Measurements from ENCODE around the gene RFLNA. TPM values are rescaled to one million over a fixed set of nuclear protein-coding genes. Genes with fewer than 3 reads are reported as not detected.

RFLNA gene
- total RNA-seq, 2 experiments from 2014 or later, result not detected

DNA sequence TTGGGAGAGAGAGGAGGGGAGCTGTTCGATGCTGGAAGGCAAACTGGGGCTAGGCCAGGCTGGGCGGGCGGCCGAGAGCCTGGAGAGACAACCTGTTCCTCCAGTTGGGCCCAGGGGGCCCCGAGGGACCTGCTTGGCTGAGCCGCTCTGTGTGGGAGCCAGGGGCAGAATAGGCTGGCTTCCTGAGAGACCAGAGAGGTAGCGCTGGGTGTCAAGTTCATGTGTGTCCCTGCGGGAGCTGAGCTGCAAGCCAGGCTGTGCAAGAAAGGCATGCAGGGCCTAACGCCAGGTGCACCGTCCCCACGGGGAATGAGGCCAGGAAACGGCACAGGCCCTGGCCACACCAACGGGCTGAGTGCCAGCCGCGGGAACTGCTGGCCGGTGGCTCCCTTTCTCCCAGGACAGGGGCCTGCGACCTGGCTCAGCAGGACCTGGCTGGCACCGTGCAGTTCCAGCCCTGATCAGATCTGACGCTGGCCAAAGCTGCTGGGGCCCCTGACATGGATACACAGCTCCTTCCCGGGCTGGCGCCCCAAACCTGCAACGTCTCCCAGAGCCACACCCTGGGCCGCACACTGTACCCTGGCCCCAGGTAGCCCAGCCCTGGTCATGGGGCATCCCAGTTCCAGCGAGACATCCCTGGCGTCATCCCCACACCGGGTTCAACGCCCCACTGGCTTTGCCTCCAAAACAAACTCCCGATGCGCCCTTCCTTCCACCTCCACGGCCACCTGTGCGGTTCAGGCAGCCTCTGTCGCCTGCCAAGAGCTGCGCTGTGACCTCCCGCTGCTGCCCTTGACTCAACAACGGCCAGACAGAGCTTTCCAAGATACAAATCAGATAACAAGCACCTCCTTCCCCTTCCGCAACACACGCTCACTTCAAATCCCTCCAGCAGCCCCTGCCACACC, 65.0 kb downstream of the RFLNA start:
- no peak for DNase-seq
- Mint-ChIP-seq H3K36me3 (peaks cover 18% of the 10 kb centered on the region), H3K4me1 (no peaks in the 10 kb centered on the region), H3K27me3 (no peaks in the 10 kb centered on the region), H3K4me3 (no peak overlapping the region), H3K9me3 (no peaks in the 10 kb centered on the region), H3K27ac (no peak overlapping the region)

DNA sequence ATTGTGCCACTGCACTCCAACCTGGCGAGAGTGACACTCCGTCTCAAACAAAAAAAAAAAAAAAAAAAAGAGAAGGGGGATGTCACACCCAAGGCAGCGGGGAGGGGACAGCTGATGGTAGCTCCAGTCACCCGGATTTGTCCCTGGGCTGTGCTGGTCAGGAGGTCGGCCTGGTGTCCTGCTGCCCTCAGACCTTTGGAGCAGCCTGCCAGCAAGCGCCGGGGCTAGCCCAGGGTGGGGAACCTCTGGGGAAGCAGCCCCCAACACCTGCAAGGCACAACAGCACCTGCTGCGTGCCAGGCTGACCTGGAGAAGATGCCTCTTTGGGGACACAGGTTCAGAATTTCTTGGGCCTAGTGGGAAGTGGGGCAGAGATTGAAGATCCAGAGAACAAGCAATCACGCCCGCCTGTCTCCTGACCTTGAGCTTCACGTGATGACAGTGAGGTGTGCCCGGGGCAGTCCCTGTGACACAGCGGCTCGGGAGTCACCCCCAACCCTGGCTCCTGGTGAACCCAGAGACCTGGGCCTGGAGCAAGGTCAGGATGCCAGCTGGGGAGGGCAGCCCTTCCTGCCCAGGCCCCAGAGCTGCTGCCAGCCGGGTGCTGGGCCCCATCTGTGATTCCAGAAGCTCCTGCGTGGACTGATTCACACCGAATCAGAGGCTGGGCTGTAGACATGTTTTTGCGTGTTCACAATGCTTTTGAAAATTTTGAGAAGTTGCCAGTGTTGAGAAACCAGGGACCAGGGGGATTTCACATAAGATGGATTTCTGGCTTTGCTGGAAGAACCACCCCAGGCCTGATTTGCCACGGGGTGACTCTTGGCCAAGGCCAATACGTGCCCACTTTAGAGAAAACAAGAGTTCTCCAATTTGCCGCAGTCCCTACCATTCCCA, 66.4 kb downstream of the RFLNA start:
- no peak overlapping the region for H3K27ac Mint-ChIP-seq
- DNase-seq, result no peak
- no peak overlapping the region for H3K4me3 Mint-ChIP-seq
- no peaks in the 10 kb centered on the region for H3K9me3 Mint-ChIP-seq
- H3K36me3 Mint-ChIP-seq, result peaks cover 14% of the 10 kb centered on the region
- no peaks in the 10 kb centered on the region for H3K27me3 Mint-ChIP-seq
- peaks cover 3% of the 10 kb centered on the region for H3K4me1 Mint-ChIP-seq

DNA sequence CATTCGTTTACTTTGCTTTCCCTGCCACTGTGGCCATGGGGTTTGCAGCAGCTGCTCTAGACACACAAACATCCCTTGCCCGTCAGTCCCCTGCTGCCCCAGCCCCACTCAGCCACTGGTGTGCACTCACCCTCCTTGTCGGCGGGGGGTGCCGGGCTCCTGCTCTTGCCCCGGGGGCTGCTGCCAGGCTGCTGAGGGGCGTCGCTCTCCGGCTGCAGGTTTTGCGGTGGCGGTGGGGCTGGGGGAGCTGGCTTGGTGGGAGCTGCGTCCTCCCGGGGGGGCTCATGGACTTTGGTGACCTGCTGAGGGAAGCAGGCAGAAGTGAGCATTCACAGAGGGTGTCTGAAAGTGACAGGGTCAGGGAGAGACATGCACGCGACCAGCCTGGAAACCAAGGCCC, 67.1 kb downstream of the RFLNA start:
- Mint-ChIP-seq H3K27ac (no peak overlapping the region), H3K4me3 (no peak overlapping the region), H3K36me3 (peaks cover 14% of the 10 kb centered on the region), H3K27me3 (no peaks in the 10 kb centered on the region), H3K9me3 (no peaks in the 10 kb centered on the region), H3K4me1 (peaks cover 3% of the 10 kb centered on the region)
- DNase-seq, result no peak

DNA sequence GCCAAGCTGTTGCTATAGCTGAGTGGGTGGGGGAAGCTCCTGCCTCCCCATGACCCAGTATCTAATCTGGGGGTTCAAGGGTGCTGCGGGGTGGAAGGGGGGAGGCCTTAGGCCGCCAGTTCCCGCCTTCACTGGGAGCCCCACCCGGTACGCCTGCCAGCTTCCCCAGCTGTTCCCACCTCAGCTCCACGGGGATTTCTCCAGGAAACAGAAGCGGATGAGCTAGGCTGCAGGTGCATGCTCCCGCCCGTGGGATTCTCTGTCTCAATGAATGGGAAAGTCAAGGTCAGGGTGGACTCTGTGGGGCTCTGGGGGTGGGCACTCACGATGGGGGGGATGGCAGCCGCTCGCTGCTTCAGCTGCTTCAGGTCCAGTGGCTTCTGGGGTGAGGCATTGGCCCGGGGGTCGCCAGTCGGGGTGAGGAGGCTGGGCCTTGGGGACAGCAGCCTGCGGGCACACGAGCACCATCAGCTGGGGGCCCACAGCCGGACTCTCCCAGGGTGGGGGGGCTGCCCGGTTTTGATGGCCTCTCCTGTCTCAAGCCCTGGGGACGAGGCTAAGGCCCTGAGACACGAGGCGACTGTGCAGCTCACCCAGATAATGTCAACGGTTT, 68.6 kb downstream of the RFLNA start:
- Mint-ChIP-seq H3K9me3 (no peaks in the 10 kb centered on the region), H3K27ac (no peak overlapping the region), H3K4me3 (no peak overlapping the region), H3K36me3 (peaks cover 4% of the 10 kb centered on the region), H3K4me1 (peaks cover 3% of the 10 kb centered on the region), H3K27me3 (no peaks in the 10 kb centered on the region)
- DNase-seq, result no peak

DNA sequence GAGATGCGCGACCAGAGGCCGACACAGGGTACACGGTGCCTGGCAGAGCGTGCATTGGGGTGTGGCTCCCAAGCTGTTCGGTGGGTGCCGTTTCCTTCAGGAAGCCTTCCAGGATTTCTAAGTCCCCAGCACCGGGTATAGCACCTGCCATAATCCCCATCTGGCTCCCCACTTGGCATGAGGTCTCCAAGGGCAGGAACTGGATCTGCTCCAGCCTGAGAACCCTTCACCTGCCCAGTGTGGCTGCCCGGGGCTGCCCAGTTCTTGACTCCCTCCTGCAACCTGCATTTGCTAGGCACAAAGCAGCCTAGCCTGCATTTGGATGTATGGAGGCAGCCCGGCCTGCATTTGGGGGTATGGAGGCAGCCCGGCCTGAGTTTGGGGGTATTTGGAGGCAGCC, 69.7 kb downstream of the RFLNA start:
- no peak for DNase-seq
- H3K27ac Mint-ChIP-seq, result no peak overlapping the region
- no peaks in the 10 kb centered on the region for H3K27me3 Mint-ChIP-seq
- peaks cover 3% of the 10 kb centered on the region for H3K36me3 Mint-ChIP-seq
- H3K4me3 Mint-ChIP-seq, result no peak overlapping the region
- peaks cover 3% of the 10 kb centered on the region for H3K4me1 Mint-ChIP-seq
- no peaks in the 10 kb centered on the region for H3K9me3 Mint-ChIP-seq
